DMS114 treated with DMSO at 0.1 percent for 48 hours (cell line): Measurements from ENCODE around the gene MAPKAPK2.
"Not testable (repeated sequence)": the region's sequence is repeated elsewhere in the genome, so short reads cannot be mapped to it uniquely, and the experiment has no call there.

Experiments
- DNase-seq: peaks from one replicate; lab custom pipeline; 2025; ENCODE audit not compliant: unreplicated experiment; lab: John Stamatoyannopoulos, UW

MAPKAPK2 gene

GRCh38 chr1:206739411-206740076 lies 54.8 kb downstream of the MAPKAPK2 start:
- DNase-seq, result no peak

- no peak for DNase-seq
Observed at GRCh38 chr1:206741142-206741701, 56.5 kb downstream of the MAPKAPK2 start.

GRCh38 chr1:206742719-206743383 lies 58.1 kb downstream of the MAPKAPK2 start:
- no peak for DNase-seq

- DNase-seq, result no peak
Observed at GRCh38 chr1:206744683-206745082, 60.0 kb downstream of the MAPKAPK2 start.

- DNase-seq, result no peak
Observed at GRCh38 chr1:206745301-206745700, 60.6 kb downstream of the MAPKAPK2 start.

- DNase-seq, result no peak
Observed at GRCh38 chr1:206748348-206749030, 63.8 kb downstream of the MAPKAPK2 start.

GRCh38 chr1:206751891-206752290 lies 67.2 kb downstream of the MAPKAPK2 start:
- DNase-seq, result no peak

- DNase-seq, result no peak
Observed at GRCh38 chr1:206752481-206752880, 67.8 kb downstream of the MAPKAPK2 start.

GRCh38 chr1:206753141-206753540 lies 68.4 kb downstream of the MAPKAPK2 start:
- DNase-seq, result no peak

- DNase-seq, result no peak
Observed at GRCh38 chr1:206754011-206754410, 69.3 kb downstream of the MAPKAPK2 start.

- no peak for DNase-seq
Observed at GRCh38 chr1:206757524-206758266, 73.0 kb downstream of the MAPKAPK2 start.

- DNase-seq, result no peak
Observed at GRCh38 chr1:206760590-206760989, 75.9 kb downstream of the MAPKAPK2 start.

- DNase-seq, result no peak
Observed at GRCh38 chr1:206761159-206761768, 76.6 kb downstream of the MAPKAPK2 start.

- not testable (repeated sequence) for DNase-seq
Observed at GRCh38 chr1:206762741-206763364, 78.1 kb downstream of the MAPKAPK2 start.

- DNase-seq, result not testable (repeated sequence)
Observed at GRCh38 chr1:206765771-206766170, 81.1 kb downstream of the MAPKAPK2 start.

- DNase-seq, result no peak
Observed at GRCh38 chr1:206766251-206766856, 81.6 kb downstream of the MAPKAPK2 start.

- no peak for DNase-seq
Observed at GRCh38 chr1:206768472-206769303, 84.0 kb downstream of the MAPKAPK2 start.

- DNase-seq, result no peak
Observed at GRCh38 chr1:206769304-206769731, 84.6 kb downstream of the MAPKAPK2 start.
